ENCODE measurements around the gene FAM120A.

FAM120A gene

DNA sequence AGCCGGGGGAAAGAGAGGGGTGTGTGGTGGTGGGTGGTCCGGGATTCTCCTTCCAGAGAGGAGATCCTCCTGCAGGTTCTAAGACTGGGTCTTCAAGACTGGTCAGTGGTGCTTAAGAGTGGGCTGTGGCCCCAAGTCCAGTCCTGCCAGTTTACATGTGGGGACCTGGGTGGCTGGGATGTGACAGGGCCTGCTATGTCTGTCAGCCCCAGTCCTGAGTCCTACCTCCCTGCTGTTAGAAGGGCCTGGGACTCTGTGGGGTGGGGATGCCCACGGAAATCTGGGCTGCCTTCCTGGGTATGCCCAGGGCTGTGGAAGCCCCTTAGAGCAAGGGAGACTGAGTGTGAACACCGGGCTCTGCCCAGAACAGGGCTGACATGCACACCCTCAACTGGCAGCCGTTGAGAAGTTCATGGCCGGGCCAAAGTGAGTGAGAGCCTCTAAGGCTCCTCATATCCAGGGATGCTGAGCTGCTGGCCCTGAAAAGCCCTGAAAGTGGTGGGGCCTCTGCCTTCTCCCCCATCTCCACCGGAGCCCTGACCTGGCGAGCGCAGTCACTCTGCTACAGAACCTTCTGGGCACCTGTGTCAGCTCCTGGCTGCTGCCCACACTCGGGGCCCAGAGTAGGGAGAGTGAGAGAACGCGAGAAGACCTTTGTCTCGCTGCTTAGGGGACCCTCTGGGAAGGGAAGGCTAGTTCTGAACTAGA is 126.6 kb downstream of the FAM120A start:
- no peaks in the 10 kb centered on the region for H3K4me1 ChIP-seq
- peak overlapping the region; percentile 96 for H3K4me2 ChIP-seq (ENCODE audit: low read length)
- H3K27ac ChIP-seq, result peak overlapping the region; percentile 36
- peaks cover 12% of the 10 kb centered on the region for H3K79me2 ChIP-seq
- H3K9me3 ChIP-seq (ENCODE audit: control insufficient read depth, low read length), result no peaks in the 10 kb centered on the region
- peak overlapping the region; percentile 73 for H3K4me3 ChIP-seq (ENCODE audit: low read depth, low read length)
- H3K36me3 ChIP-seq (ENCODE audit: control insufficient read depth, insufficient read depth, low read length), result no peaks in the 10 kb centered on the region
- H3K27me3 ChIP-seq (ENCODE audit: control insufficient read depth, insufficient read depth, low read length), result no peaks in the 10 kb centered on the region
- H3K9ac ChIP-seq, result no peak overlapping the region
- no peak overlapping the region for H2AFZ ChIP-seq
- TF ChIP-seq, protein P1, sequence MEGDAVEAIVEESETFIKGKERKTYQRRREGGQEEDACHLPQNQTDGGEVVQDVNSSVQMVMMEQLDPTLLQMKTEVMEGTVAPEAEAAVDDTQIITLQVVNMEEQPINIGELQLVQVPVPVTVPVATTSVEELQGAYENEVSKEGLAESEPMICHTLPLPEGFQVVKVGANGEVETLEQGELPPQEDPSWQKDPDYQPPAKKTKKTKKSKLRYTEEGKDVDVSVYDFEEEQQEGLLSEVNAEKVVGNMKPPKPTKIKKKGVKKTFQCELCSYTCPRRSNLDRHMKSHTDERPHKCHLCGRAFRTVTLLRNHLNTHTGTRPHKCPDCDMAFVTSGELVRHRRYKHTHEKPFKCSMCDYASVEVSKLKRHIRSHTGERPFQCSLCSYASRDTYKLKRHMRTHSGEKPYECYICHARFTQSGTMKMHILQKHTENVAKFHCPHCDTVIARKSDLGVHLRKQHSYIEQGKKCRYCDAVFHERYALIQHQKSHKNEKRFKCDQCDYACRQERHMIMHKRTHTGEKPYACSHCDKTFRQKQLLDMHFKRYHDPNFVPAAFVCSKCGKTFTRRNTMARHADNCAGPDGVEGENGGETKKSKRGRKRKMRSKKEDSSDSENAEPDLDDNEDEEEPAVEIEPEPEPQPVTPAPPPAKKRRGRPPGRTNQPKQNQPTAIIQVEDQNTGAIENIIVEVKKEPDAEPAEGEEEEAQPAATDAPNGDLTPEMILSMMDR (IDR thresholded peaks at IDR 0.05), result no peak

DNA sequence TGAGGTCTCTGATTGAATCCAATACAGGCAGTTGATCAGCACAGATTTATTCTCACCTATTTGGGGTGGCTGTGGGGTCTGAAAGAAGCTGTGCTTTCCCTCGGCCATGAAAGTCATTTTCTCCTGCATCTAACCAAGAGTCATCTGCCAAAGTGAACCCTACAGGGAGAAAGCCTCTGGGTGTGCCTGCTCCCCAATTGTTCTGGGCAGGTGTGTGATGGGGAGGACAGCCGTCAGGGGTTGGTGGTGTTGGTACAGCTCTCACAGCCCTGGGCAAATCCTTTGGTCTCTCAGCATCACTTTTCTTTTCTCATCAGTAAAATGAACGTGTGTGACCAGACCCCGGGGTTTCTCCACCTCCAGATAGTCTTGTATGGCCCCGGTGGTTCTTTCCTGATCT is 127.4 kb downstream of the FAM120A start:
- Histone ChIP-seq H3K79me2 (peaks cover 12% of the 10 kb centered on the region), H3K4me1 (no peaks in the 10 kb centered on the region), H3K4me3 (ENCODE audit: low read depth, low read length) (no peak overlapping the region), H3K36me3 (ENCODE audit: control insufficient read depth, insufficient read depth, low read length) (no peaks in the 10 kb centered on the region), H3K9me3 (ENCODE audit: control insufficient read depth, low read length) (no peaks in the 10 kb centered on the region), H3K4me2 (ENCODE audit: low read length) (no peak overlapping the region), H3K9ac (no peak overlapping the region), H3K27ac (no peak overlapping the region), H2AFZ (no peak overlapping the region), H3K27me3 (ENCODE audit: control insufficient read depth, insufficient read depth, low read length) (no peaks in the 10 kb centered on the region)
- TF ChIP-seq, protein P1 (IDR thresholded peaks at IDR 0.05), result no peak

DNA sequence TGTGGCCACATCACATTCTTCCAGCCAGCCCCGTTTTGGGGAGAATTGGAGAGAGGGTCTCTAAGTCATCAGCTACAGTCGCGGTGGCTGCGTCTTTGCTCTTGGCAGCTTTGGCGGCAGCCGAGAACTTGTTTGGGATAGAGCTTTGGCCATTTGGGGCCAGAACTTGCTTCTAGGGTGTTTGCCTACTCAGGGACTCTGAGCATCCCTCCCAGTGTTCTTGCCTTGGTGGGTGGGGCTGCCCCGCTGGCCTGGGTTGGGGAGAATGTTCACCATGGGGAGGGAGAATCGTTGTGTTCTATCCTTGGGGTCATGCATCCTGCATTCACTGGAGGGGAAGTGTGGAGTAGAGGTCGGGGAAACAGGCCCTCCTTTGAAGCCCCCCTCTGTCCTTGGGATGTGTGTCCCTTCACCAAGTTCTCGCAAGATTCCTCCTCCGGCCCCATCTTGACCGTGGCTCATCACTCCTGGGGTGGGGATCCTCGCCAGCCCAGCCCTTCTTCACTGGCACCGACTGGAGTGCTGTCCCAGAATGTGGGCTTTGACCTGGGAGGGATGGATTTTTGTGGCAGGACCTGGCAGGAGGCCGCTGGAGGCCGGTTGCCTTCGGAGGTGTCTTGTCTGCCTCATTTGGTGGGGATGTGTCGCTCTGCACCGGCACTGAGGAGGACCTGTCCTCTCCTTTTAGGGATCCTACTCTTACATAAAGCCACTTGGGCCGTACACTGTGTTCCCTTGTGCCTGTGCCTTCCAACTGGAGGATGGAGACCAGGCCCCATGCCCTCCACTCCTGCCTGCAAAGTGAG is 128.4 kb downstream of the FAM120A start:
- H3K36me3 ChIP-seq (ENCODE audit: control insufficient read depth, insufficient read depth, low read length), result no peaks in the 10 kb centered on the region
- no peaks in the 10 kb centered on the region for H3K4me1 ChIP-seq
- no peak overlapping the region for H3K4me3 ChIP-seq (ENCODE audit: low read depth, low read length)
- no peak overlapping the region for H2AFZ ChIP-seq
- no peak overlapping the region for H3K4me2 ChIP-seq (ENCODE audit: low read length)
- no peaks in the 10 kb centered on the region for H3K9me3 ChIP-seq (ENCODE audit: control insufficient read depth, low read length)
- H3K27ac ChIP-seq, result no peak overlapping the region
- TF ChIP-seq, protein P1 (IDR thresholded peaks at IDR 0.05), result no peak
- no peak overlapping the region for H3K9ac ChIP-seq
- H3K79me2 ChIP-seq, result peaks cover 15% of the 10 kb centered on the region
- no peaks in the 10 kb centered on the region for H3K27me3 ChIP-seq (ENCODE audit: control insufficient read depth, insufficient read depth, low read length)

DNA sequence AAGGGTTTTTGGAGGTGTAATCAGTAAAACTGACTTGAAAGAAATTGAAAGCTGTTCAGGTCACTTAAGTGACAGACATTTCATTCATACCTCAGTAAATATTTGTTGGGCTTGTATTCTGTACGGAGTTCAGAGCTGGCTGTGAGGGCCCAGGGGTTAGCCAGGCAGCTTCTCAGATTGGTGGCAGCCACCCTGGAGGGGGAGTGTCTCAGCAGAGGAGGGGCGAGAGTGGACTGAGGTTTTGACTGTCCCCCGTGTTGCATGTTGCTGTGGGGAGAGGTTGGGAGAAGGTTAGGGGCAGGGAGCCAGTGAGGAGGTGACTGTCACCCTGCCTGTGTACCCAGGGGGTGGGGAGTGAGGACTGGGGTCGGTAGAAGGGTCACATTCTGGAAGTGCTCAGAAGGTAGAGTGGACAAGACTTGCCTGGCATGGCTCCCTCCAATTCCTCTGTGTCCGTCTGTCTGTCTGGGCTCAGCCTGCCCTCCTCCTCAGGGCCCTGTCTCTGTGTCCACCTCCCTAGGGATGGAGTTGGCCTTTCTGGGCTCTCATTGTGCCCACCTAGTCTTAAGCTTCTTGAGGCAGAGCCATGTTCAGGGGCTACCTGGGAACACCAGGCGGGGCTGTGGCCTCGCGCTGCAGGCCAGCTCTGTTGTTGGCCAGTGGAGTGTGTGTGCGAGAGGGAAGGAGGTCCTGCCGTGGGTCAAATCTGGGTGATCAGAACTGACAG is 129.3 kb downstream of the FAM120A start:
- H3K36me3 ChIP-seq (ENCODE audit: control insufficient read depth, insufficient read depth, low read length), result no peaks in the 10 kb centered on the region
- TF ChIP-seq, protein P1 (IDR thresholded peaks at IDR 0.05), result no peak
- no peaks in the 10 kb centered on the region for H3K4me1 ChIP-seq
- H3K27ac ChIP-seq, result no peak overlapping the region
- no peak overlapping the region for H3K4me2 ChIP-seq (ENCODE audit: low read length)
- no peaks in the 10 kb centered on the region for H3K27me3 ChIP-seq (ENCODE audit: control insufficient read depth, insufficient read depth, low read length)
- no peak overlapping the region for H3K4me3 ChIP-seq (ENCODE audit: low read depth, low read length)
- H3K9ac ChIP-seq, result no peak overlapping the region
- no peak overlapping the region for H2AFZ ChIP-seq
- H3K79me2 ChIP-seq, result peaks cover 17% of the 10 kb centered on the region
- H3K9me3 ChIP-seq (ENCODE audit: control insufficient read depth, low read length), result no peaks in the 10 kb centered on the region

Data from parathyroid adenoma (tissue), 2 donors.